B cell (primary cell): ENCODE results near the gene HAO2. TPM values are rescaled to one million over a fixed set of nuclear protein-coding genes. Genes with fewer than 3 reads are reported as not detected.

Experiments
- ATAC-seq: fragments of 200-7000 bp; cut with Tn5 transposase; one replicate; pipeline ENCODE4 v1.10.0; 2021; ENCODE audit warnings: low read depth, mild to moderate bottlenecking, moderate number of reproducible peaks, moderate library complexity
- CTCF ChIA-PET: fragments of 350-600 bp; sonication (Branson Sonifier 250); formaldehyde crosslinking; loops from one replicate; lab custom pipeline; 2021; ENCODE audit warnings: antibody characterized with exemption, inconsistent platforms; lab: Charles Lee
- POLR2A ChIA-PET: fragments of 350-600 bp; sonication (Branson Sonifier 250); formaldehyde crosslinking; loops from one replicate; lab custom pipeline; 2021; ENCODE audit warnings: antibody characterized with exemption; lab: Charles Lee
- DNase-seq: peaks from one replicate; pipeline ENCODE4 v3.0.0; 2013
- H2AFZ ChIP-seq: 2 replicates; pipeline ENCODE4 v1.6.1; 2012; ENCODE audit warnings: mild to moderate bottlenecking, low read depth, low read length; ENCODE audit not compliant: insufficient read depth, poor library complexity, severe bottlenecking
- H3K27ac ChIP-seq, 2 donors: 1 replicate in 1 of 2; 2 replicates in 1 of 2; pipeline ENCODE4 v1.5.1; 2012 to 2013; ENCODE audit warnings: low read length in 2 of 2, mild to moderate bottlenecking in 2 of 2, moderate library complexity in 1 of 2
- H3K27me3 ChIP-seq, 4 experiments: fragments of 200-600 bp in 1 of 4; sonication (generic) in 1 of 4; replicated peaks in 1 of 4; 1 replicate in 2 of 4; 2 replicates in 2 of 4; pipeline versions ENCODE4 v1.6.1 to v1.7.0; 2013 to 2016; ENCODE audit warnings: low read length in 3 of 4, mild to moderate bottlenecking in 2 of 4, mixed read lengths in 1 of 4, moderate library complexity in 1 of 4; ENCODE audit not compliant: insufficient read depth in 4 of 4, control insufficient read depth in 3 of 4; ENCODE audit errors: control extremely low read depth in 1 of 4
- H3K36me3 ChIP-seq, 2 experiments: replicated peaks in 1 of 2; 1 replicate in 1 of 2; 2 replicates in 1 of 2; pipeline versions ENCODE4 v1.6.1 to v1.7.1; 2013; ENCODE audit warnings: low read length in 1 of 2; ENCODE audit not compliant: insufficient read depth in 2 of 2, control insufficient read depth in 1 of 2; ENCODE audit errors: control extremely low read depth in 1 of 2, extremely low read depth in 1 of 2
- H3K4me1 ChIP-seq, 2 donors: fragments of 200-600 bp in 1 of 2; sonication (generic) in 1 of 2; 1 replicate in 1 of 2; 2 replicates in 1 of 2; pipeline versions ENCODE4 v1.5.1 to v1.6.1; 2013 to 2017; ENCODE audit warnings: low read length in 2 of 2; ENCODE audit not compliant: control insufficient read depth in 2 of 2, insufficient read depth in 2 of 2
- H3K4me2 ChIP-seq: replicated peaks from 2 replicates; pipeline ENCODE3; 2012; ENCODE audit warnings: mild to moderate bottlenecking, low read depth, low read length; ENCODE audit not compliant: poor library complexity, severe bottlenecking
- H3K4me3 ChIP-seq, 5 experiments: fragments of 200-600 bp in 1 of 5; sonication (generic) in 1 of 5; 1 replicate in 3 of 5; 2 replicates in 2 of 5; pipeline versions ENCODE4 v1.5.1 to v1.7.0; 2011 to 2016; ENCODE audit warnings: low read length in 4 of 5, mild to moderate bottlenecking in 4 of 5, low read depth in 2 of 5, control low read depth in 1 of 5, moderate library complexity in 1 of 5; ENCODE audit not compliant: insufficient read depth in 1 of 5; ENCODE audit errors: control extremely low read depth in 1 of 5, extremely low read depth in 1 of 5
- H3K79me2 ChIP-seq: fragments of 200-600 bp; sonication (generic); one replicate; pipeline ENCODE4 v1.6.0; 2016; ENCODE audit warnings: low read length; ENCODE audit not compliant: control insufficient read depth, insufficient read depth
- H3K9ac ChIP-seq: fragments of 200-600 bp; sonication (generic); 2 replicates; pipeline ENCODE4 v1.6.1; 2017; ENCODE audit warnings: mild to moderate bottlenecking, low read length, moderate library complexity
- H3K9me3 ChIP-seq, 3 donors: one replicate each; pipeline versions ENCODE4 v1.6.1 to v1.7.1; 2013; ENCODE audit warnings: low read length in 2 of 3; ENCODE audit not compliant: control insufficient read depth in 2 of 3, insufficient read depth in 1 of 3; ENCODE audit errors: control extremely low read depth in 1 of 3
- H4K20me1 ChIP-seq: 2 replicates; pipeline ENCODE4 v1.6.0; 2012; ENCODE audit warnings: mild to moderate bottlenecking, low read length; ENCODE audit not compliant: insufficient read depth, control insufficient read depth, poor library complexity, severe bottlenecking
- H3K27ac Mint-ChIP-seq: one replicate; pipeline ENCODE4 v1.8.0; 2021; ENCODE audit warnings: mixed read lengths
- H3K27me3 Mint-ChIP-seq: one replicate; pipeline ENCODE4 v1.8.0; 2021; ENCODE audit warnings: mixed read lengths
- H3K4me1 Mint-ChIP-seq: one replicate; pipeline ENCODE4 v1.8.0; 2021; ENCODE audit warnings: mixed read lengths
- H3K4me3 Mint-ChIP-seq: one replicate; pipeline ENCODE4 v1.8.0; 2021; ENCODE audit warnings: mixed read lengths
- H3K9me3 Mint-ChIP-seq: one replicate; pipeline ENCODE4 v1.8.0; 2022; ENCODE audit warnings: mixed read lengths; ENCODE audit not compliant: insufficient read depth
- CTCF ChIP-seq: fragments of 200-600 bp; IDR thresholded peaks from one replicate; pipeline ENCODE4 v1.8.0; 2022; ENCODE audit warnings: antibody characterized with exemption, mild to moderate bottlenecking
- EZH2 ChIP-seq: IDR thresholded peaks from 2 replicates; pipeline ENCODE4 v1.6.1; 2012; ENCODE audit warnings: borderline replicate concordance, low read depth, mild to moderate bottlenecking, moderate library complexity, low read length; ENCODE audit not compliant: insufficient read depth, poor library complexity, severe bottlenecking
- WGBS: methylation state at CpG from one replicate; pipeline ENCODE4 v1.1.5; 2013; ENCODE audit warnings: missing lambda C conversion rate; ENCODE audit not compliant: insufficient coverage; 5-methylcytosine and 5-hydroxymethylcytosine counted together
- intact Hi-C: fragments of 100-400 bp; cut with micrococcal nuclease; formaldehyde crosslinking; loops from one replicate; pipeline ENCODE4 v1.10.0; 2022
- polyA plus RNA-seq: library from polyadenylated mRNA; depleted of rRNA; stranded (reverse); fragments of >200 nt; gene quantifications from 2 replicates; pipeline ENCODE4 v1.2.3, GENCODE V29; 2012
- total RNA-seq, 2 donors: library from RNA; stranded (reverse); fragments of 120-200 nt in 1 of 2; gene quantifications; 1 replicate in 1 of 2; 2 replicates in 1 of 2; pipeline versions ENCODE4 v1.2.3 to v1.2.4, GENCODE V29; 2013 to 2022

The HAO2 gene
- total and polyA plus RNA-seq, 2 donors (not counting 1 experiment from before 2014, with no cell fraction given) = not detected

- intact Hi-C loops = no loop called here
- TF ChIP-seq CTCF (no peak), EZH2 (no peak)
- no peaks in the 10 kb centered on the region for H3K9me3 Mint-ChIP-seq
Observed at GRCh38 chr1:119327094-119327449, 41.5 kb upstream of the HAO2 start.

GRCh38 chr1:119327450-119328155 lies 41.0 kb upstream of the HAO2 start:
- Histone ChIP-seq H3K9me3 (peaks cover 0 to 6% (median 0%) of the 10 kb centered on the region in 3 donors), H3K4me1 (peaks cover 5 to 9% of the 10 kb centered on the region in 2 donors), H3K4me2 (peak overlapping the region; percentile 89), H3K9ac (peak overlapping the region; percentile 68), H2AFZ (peak overlapping the region; percentile 90), H3K36me3 (no peaks in the 10 kb centered on the region), H3K79me2 (no peaks in the 10 kb centered on the region), H3K27ac (peak overlapping the region in 1 of 2 donors; percentile 23), H3K4me3 (peak overlapping the region; percentile 38 to 65 (median 48)), H3K27me3 (peaks cover 0 to 6% (median 1%) of the 10 kb centered on the region in 4 experiments), H4K20me1 (no peaks in the 10 kb centered on the region)
- Mint-ChIP-seq H3K4me3 (peak overlapping the region; percentile 83), H3K4me1 (peaks cover 16% of the 10 kb centered on the region), H3K9me3 (no peaks in the 10 kb centered on the region), H3K27ac (no peak overlapping the region), H3K27me3 (peaks cover 3% of the 10 kb centered on the region)
- TF ChIP-seq EZH2 (no peak), CTCF (peak; percentile 56)
- intact Hi-C loops = no loop called here
- ATAC-seq = no peak
- WGBS = 3% methylated on average over 32 of the region's 34 CpGs
- DNase-seq = peak; percentile 39
- CTCF ChIA-PET = interaction anchor here (1.4 kb wide), 1 partner anchor 10 kb away, joined by 4 read pairs; no protein-coding TSS in a partner anchor
- POLR2A ChIA-PET = no interaction called here

More at GRCh38 chr1:119327094-119327449, 41.5 kb upstream of the HAO2 start:
- H2AFZ ChIP-seq = peak overlapping the region; percentile 90
- H3K27me3 ChIP-seq = peaks cover 0 to 6% (median 1%) of the 10 kb centered on the region in 4 experiments
- H3K4me3 ChIP-seq = peak overlapping the region; percentile 38 to 65 (median 48)
- peak overlapping the region; percentile 83 for H3K4me3 Mint-ChIP-seq
- H4K20me1 ChIP-seq = no peaks in the 10 kb centered on the region
- CTCF ChIA-PET = interaction anchor here (1.4 kb wide), 1 partner anchor 10 kb away, joined by 4 read pairs; no protein-coding TSS in a partner anchor
- H3K27ac ChIP-seq = no peak overlapping the region
- H3K9me3 ChIP-seq = peaks cover 0 to 6% (median 0%) of the 10 kb centered on the region in 3 donors
- H3K36me3 ChIP-seq = no peaks in the 10 kb centered on the region
- no peak for ATAC-seq
- peak overlapping the region; percentile 68 for H3K9ac ChIP-seq
- peaks cover 5 to 9% of the 10 kb centered on the region in 2 donors for H3K4me1 ChIP-seq
- no peak for DNase-seq
- H3K27ac Mint-ChIP-seq = no peak overlapping the region
- POLR2A ChIA-PET = no interaction called here
- 0% methylated on average over 4 of the region's 18 CpGs for WGBS
- peaks cover 3% of the 10 kb centered on the region for H3K27me3 Mint-ChIP-seq
- no peaks in the 10 kb centered on the region for H3K79me2 ChIP-seq
- peaks cover 16% of the 10 kb centered on the region for H3K4me1 Mint-ChIP-seq
- peak overlapping the region; percentile 89 for H3K4me2 ChIP-seq
